CD4-positive, alpha-beta T cell treated with Interleukin-21 for 1 hour (primary cell): Measurements from ENCODE around the gene CYP4F8.
"Not testable (repeated sequence)": the region's sequence is repeated elsewhere in the genome, so short reads cannot be mapped to it uniquely, and the experiment has no call there.

Experiments
- DNase-seq: peaks from one replicate; pipeline ENCODE4 v3.0.0-alpha.2; 2020

CYP4F8 gene

GRCh38 chr19:15649526-15649925 is 34.5 kb downstream of the CYP4F8 start:
- DNase-seq = no peak

GRCh38 chr19:15650123-15650522 is 35.1 kb downstream of the CYP4F8 start:
- DNase-seq = not testable (repeated sequence)

- no peak for DNase-seq
Measured at GRCh38 chr19:15651791-15652190, 36.8 kb downstream of the CYP4F8 start.

- no peak for DNase-seq
Measured at GRCh38 chr19:15652559-15653278, 37.7 kb downstream of the CYP4F8 start.

GRCh38 chr19:15656467-15656866 is 41.4 kb downstream of the CYP4F8 start:
- no peak for DNase-seq

GRCh38 chr19:15663247-15663646 is 48.2 kb downstream of the CYP4F8 start:
- no peak for DNase-seq

- no peak for DNase-seq
Measured at GRCh38 chr19:15666186-15666585, 51.2 kb downstream of the CYP4F8 start.

GRCh38 chr19:15666883-15667282 is 51.9 kb downstream of the CYP4F8 start:
- no peak for DNase-seq

- DNase-seq = no peak
Measured at GRCh38 chr19:15669440-15669839, 54.4 kb downstream of the CYP4F8 start.

GRCh38 chr19:15669891-15670290 is 54.9 kb downstream of the CYP4F8 start:
- no peak for DNase-seq

GRCh38 chr19:15671237-15671821 is 56.3 kb downstream of the CYP4F8 start:
- no peak for DNase-seq

GRCh38 chr19:15671891-15672579 is 57.0 kb downstream of the CYP4F8 start:
- no peak for DNase-seq

GRCh38 chr19:15672580-15673175 is 57.7 kb downstream of the CYP4F8 start, which contains the start of gene CYP4F12:
Gene CYP4F12, plus strand, starts transcription at chr19:15673087. Its CDS starts 443 bp downstream, at chr19:15673530.
- DNase-seq = peak; percentile 36

- no peak for DNase-seq
Measured at GRCh38 chr19:15673176-15673654, 58.2 kb downstream of the CYP4F8 start.

GRCh38 chr19:15675560-15675959 is 60.5 kb downstream of the CYP4F8 start:
- DNase-seq = no peak

- DNase-seq = no peak
Measured at GRCh38 chr19:15679089-15679488, 64.1 kb downstream of the CYP4F8 start.

GRCh38 chr19:15679865-15680264 is 64.8 kb downstream of the CYP4F8 start:
- not testable (repeated sequence) for DNase-seq
